Epithelial cell of proximal tubule (primary cell): Measurements from ENCODE around the gene DTX4. TPM values are rescaled to one million over a fixed set of nuclear protein-coding genes. Genes with fewer than 3 reads are reported as not detected.
A peak's percentile ranks its signal among the peaks of the same experiment; 100 is the strongest.

Experiments
- DNase-seq: peaks from one replicate; pipeline ENCODE4 v3.0.0-alpha.2; 2011; ENCODE audit warnings: low read depth
- H3K4me3 ChIP-seq: 2 replicates; pipeline ENCODE4 v1.5.1; 2011; ENCODE audit warnings: low read depth, mild to moderate bottlenecking, low read length
- CTCF ChIP-seq: conservative IDR thresholded peaks from 2 replicates; pipeline ENCODE4 v1.5.1; 2012; ENCODE audit warnings: low read depth, mild to moderate bottlenecking, low read length
- total RNA-seq: library from RNA; depleted of rRNA; stranded (reverse); fragments of >200 nt; gene quantifications from 2 replicates; pipeline ENCODE4 v1.2.3, GENCODE V29; 2015

DTX4 gene
- total RNA-seq, 1 donor from 2014 or later, result 3.0 TPM

GRCh38 chr11:59199546-59200422 is 27.9 kb downstream of the DTX4 start:
- TF ChIP-seq CTCF, result no peak
- no peak overlapping the region for H3K4me3 ChIP-seq
- DNase-seq, result no peak

- no peak for DNase-seq
- H3K4me3 ChIP-seq, result no peak overlapping the region
- TF ChIP-seq CTCF, result no peak
These were observed 28.5 kb downstream of the DTX4 start for GRCh38 chr11:59200423-59200746.

GRCh38 chr11:59201353-59201752 is 29.4 kb downstream of the DTX4 start:
- TF ChIP-seq CTCF, result peak; percentile 52
- no peak overlapping the region for H3K4me3 ChIP-seq
- no peak for DNase-seq

GRCh38 chr11:59204746-59205145 is 32.8 kb downstream of the DTX4 start:
- H3K4me3 ChIP-seq, result no peak overlapping the region
- TF ChIP-seq CTCF, result no peak
- no peak for DNase-seq

- no peak for DNase-seq
- no peak for TF ChIP-seq CTCF
- no peak overlapping the region for H3K4me3 ChIP-seq
These were observed 33.7 kb downstream of the DTX4 start for GRCh38 chr11:59205648-59206047.

GRCh38 chr11:59206635-59207034 is 34.7 kb downstream of the DTX4 start:
- peak; percentile 70 for TF ChIP-seq CTCF
- no peak overlapping the region for H3K4me3 ChIP-seq
- no peak for DNase-seq

- peak; percentile 72 for TF ChIP-seq CTCF
- no peak overlapping the region for H3K4me3 ChIP-seq
- peak; percentile 61 for DNase-seq
These were observed 36.1 kb downstream of the DTX4 start for GRCh38 chr11:59207988-59208451.
